Medulla oblongata (tissue), 1 donor: ENCODE measurements around the gene GMPR2.

Experiments
- DNase-seq: peaks from one replicate; pipeline ENCODE4 v3.0.0-alpha.2; 2015; ENCODE audit errors: extremely low spot score

GMPR2 gene

GRCh38 chr14:24232645-24233537 lies at the start of gene GMPR2:
GMPR2 (plus strand) TSS chr14:24232929; CDS start chr14:24233254, 325 bp downstream.
- no peak for DNase-seq

DNA sequence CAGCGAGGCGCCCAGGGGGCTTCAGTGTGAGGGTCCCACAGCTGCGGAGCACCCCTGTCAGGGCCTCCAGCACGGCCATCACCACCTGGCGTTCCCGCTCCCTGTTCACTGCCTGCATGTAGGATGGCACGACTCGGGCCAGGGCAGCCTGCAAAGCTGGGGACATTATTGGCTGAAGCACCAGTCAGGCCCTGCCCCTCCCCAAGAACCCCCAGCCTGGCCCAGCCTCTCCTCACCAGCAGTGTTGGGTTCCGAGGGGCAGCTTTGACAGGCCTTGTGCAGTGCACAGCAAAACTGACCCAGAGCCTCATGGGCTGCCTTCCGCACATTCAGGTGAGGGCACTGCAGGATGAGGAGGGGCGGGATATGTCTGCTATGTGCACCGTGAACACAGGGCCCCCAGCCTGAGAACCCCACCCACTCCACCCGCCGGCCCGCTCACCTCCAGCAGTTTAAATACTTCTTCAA lies 49.7 kb upstream of the GMPR2 start:
- no peak for DNase-seq

GRCh38 chr14:24184104-24184970 lies 48.4 kb upstream of the GMPR2 start:
- no peak for DNase-seq

DNA sequence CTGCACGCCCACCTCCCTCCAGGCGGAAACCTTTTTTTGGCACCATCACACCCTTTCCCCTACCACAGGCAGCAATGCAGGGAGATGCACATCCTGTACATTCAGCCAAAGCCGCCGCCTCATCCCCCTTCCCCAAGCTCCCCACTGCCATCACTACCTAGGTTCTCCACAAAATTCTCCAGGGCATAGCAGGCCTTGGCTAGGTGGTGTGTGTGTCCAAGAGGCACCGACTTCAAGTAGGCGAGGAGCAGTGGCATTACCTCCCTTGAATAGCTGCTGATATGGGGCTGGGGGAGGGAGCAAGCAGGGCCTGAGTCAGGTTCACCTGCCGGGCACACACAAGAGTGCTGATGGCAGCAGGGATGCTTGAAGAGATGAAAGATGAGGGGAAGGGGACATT lies 47.7 kb upstream of the GMPR2 start:
- DNase-seq = no peak

DNA sequence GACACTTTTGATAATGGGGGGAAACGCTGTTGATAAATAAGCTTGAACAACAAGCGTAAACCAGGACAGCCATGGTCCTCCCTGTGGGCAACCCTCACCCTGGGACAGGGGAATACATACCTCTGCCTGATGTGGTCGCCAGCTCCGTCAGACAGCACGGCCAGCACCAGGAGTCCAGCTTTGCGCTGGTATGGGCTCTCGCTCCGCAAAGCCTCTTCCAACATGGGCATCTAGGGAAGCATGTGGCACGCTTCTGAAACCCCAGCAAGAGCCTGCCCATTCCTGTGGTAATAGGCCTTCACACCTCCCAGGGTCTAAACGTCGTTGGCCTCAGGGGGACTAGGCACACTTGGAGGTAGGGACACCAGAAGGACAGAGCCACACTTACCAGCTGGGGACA lies 47.0 kb upstream of the GMPR2 start:
- DNase-seq = no peak

GRCh38 chr14:24186831-24187538 lies 45.7 kb upstream of the GMPR2 start:
- DNase-seq = no peak

DNA sequence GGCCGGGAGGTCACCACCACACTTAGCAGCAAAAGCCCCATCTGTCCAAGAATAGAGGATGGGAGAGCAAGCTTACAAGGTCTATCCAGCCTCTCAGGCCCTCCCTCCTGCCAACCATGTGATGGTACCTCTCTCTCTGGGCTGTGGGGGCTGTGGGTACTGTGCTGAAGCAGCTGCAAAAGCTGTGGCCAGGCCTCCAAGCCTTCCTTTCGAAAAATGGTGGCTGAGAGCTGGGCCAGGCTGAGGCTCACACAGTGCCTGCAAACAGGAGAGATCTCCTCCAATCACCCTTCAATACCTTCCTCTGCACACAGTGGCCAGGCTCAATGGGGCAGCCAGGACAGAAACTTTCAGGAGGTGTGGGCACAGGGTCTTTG lies 45.2 kb upstream of the GMPR2 start:
- no peak for DNase-seq

GRCh38 chr14:24188251-24189058 lies 44.3 kb upstream of the GMPR2 start, which contains the start of gene IPO4:
IPO4 (minus strand) TSS chr14:24188816; CDS start chr14:24188787, 29 bp downstream.
- DNase-seq = peak; percentile 96

- no peak for DNase-seq
These were observed 43.7 kb upstream of the GMPR2 start for GRCh38 chr14:24189059-24189375.

- DNase-seq = no peak
These were observed 43.3 kb upstream of the GMPR2 start for GRCh38 chr14:24189460-24189859.

DNA sequence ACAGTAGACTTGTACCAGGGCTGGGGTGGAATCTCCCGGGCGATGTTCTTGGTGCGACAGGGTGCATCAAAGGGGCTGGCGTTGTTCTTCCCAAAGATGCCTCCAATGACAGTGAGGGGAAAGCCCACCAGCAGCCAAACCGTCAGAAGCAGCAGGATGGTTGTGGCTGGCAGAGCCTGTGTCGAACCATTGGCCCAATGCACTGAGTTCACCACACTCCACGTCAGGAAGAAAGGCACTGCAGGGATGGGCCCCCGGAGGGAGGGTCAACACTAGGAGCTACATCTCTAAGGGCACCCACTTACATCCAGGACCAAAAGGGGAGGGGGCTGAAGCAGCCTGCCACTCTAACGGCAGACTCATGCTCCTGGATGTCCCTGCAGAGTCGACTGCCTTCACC lies 42.3 kb upstream of the GMPR2 start:
- DNase-seq = no peak

- DNase-seq = no peak
These were observed 39.8 kb upstream of the GMPR2 start for GRCh38 chr14:24192933-24193332.

DNA sequence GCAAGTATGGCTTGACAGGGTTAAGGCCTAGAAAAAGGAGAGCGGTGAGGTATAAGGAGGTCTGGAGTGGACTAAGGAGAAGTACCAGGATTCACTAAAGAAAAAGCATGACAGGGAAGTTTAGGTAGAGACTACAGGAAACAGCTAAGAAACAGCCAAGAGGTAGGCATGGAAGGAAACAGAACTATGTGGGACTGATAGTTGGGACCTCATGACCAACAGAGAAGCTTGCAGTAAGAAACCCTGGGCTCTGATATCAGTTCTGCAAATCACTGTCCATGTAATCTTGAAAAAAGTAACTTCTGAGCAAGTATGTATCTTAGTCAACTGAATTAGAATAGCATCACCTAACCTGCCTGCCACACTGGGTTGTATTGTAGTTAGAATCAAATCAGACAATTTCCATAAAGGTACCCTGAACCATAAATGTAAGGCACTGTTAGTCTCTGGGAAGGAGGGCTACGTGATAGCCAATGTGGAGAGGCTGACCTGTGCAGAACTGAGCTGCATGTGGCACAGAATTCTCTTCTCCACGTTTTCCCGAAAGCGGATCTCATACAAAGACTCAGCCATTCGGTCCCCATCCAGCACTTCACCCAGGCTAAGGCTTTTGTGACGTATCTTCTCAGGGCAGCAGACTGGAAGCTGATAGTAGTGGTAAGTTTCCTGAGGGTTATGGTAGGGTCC lies 38.4 kb upstream of the GMPR2 start:
- no peak for DNase-seq

DNA sequence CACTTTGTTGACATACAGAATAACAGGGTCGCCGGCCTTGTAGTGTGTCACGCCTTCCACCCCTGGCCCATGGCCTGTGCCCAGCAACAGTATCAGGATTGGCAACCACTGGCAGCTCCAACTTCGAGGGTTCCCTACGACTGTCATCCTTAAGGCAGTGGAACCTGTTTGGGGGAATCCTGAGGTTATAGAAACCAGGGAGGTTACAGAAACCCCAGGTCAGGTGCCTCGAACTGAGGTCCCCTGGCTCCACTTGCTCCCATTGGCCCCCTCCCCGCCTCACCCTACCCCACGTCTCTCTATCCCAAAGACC lies 37.9 kb upstream of the GMPR2 start:
- no peak for DNase-seq

DNA sequence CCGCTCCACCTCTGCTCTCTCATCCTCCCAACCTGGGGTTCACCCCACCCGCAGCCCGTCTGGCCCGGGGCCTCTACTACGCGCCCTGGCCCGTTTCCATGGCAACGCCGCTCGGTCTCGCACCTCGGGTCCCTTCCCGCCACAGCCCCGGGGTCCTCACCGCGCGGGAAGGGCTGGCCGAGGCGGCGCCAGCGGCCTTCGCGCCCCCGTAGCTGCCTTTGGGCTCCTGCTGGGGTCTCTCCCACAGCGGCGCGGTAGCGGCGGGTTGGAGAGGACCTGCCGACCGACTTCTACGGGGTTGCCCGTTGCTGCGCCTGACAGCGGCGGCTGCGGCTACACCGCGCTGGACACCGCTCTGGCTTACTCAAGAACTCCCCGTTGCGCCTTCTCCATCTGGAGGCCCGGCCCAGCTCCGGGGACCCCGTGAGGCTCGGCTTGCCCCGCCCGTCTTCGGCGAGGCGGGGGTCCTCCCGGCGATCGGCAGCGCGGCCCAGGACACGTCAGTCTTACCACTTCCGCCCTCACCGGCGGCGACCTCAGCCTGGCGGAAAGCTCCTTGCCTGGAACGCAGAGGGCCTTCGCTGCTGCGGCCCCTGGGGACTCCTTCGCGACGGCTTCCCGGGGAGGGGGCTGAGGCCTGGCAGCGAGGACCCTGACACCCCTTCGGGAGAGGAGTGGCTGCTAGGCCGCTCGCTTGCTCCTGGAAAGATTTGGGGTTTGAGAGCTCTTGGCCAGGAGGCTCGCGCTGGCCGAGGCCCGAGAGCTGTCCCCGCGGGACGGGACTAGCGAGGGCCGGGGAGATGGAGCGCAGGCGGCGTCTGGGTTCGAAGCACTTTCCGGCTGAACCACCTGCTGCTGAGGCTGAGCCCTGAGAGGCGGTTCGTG lies 37.3 kb upstream of the GMPR2 start, which contains the start of gene TM9SF1:
TM9SF1 (minus strand) TSS at position 256 of the 885 bp plus-strand sequence. CDS start 422 bp downstream, outside the sequence.
- DNase-seq = peak; percentile 88

- no peak for DNase-seq
These were observed 36.4 kb upstream of the GMPR2 start for GRCh38 chr14:24196071-24197055.

GRCh38 chr14:24197056-24197450 lies 35.7 kb upstream of the GMPR2 start:
- no peak for DNase-seq

DNA sequence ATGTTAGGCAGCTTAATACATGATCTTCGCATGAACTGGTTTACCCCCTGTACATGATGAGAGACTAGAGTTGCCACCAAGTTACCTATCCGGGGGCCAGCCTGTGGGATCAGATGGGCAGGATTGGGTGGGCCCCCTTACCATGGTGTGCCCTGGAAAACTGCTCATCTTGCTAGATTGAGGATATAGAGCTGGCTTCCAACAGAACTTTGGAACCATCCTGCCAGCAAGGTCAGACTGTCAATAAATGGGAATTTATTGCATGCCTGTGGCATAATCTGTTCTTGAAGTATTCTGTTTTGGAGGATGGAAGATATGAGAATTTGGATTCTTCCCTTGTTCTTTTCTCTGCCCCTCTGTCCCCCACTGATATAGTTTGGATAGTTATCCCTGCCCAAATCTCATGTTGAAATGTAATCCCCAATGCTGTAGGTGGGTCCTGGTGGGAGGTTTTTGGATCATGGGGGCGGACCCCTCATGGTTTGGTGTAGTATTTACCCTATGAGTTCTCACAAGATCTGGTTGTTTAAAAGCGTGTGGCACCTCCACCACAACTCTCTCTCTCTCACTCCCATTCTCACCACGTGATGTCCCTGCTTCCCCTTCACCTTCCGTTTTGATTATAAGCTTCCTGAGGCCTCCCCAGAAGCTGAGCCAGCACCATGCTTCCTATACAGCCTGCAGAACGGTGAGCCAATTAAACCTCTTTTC lies 33.8 kb upstream of the GMPR2 start:
- DNase-seq = no peak
